Heart left ventricle (tissue), 13 donors: ENCODE results near the gene ASH1L.

Experiments
- CTCF ChIP-seq, 12 donors: fragments of 200-600 bp; sonication (generic) in 4 of 12; IDR thresholded peaks; one replicate each; pipeline versions ENCODE4 v1.5.0 to v1.8.0; 2018 to 2022; ENCODE audit warnings: antibody characterized with exemption in 12 of 12, mild to moderate bottlenecking in 5 of 12
- POLR2A ChIP-seq, 2 donors: fragments of 450-650 bp; IDR thresholded peaks; one replicate each; pipeline ENCODE4 v1.6.1; 2017; ENCODE audit warnings: antibody characterized with exemption in 2 of 2, mild to moderate bottlenecking in 2 of 2, moderate library complexity in 2 of 2
- donor health status: ischemic (EF 13 %, LVEDD 7.1; RV severe dilation, severe dysfunction).
- donor health status: DM: no; HTN: yes; CAD: no.
- donor health status: DM: no; HTN: no; CAD: no.
- donor health status: ischemic (EF 25% LVEDD 6.9; RV normal size, moderate dysfunction).
- donor health status: ischemic (EF 25% LVEDD 5.7; RV mildly dilated, moderate dysfunction).
- donor health status: ischemic (EF 35%, LVEDD 5.7; RV mildly dilated, moderate dysfunction).
- donor health status: nonischemic (EF 11% LVEDD 7.7; RV severe dilation, severe dysfunction).
- donor health status: DM: yes; HTN: yes; CAD: no.
- donor health status: PGD.
- donor health status: ischemic (EF 29% LVEDD 5.4; RV normal size, mild dysfunction).
- donor health status: nonischemic (EF 23%, LVEDD 6.1; RV moderate dilation, normal function).

GRCh38 chr1:155321639-155322503, 240.7 kb downstream of the ASH1L start:
- TF ChIP-seq CTCF (IDR thresholded peaks at IDR 0.05) (no peak), POLR2A (IDR thresholded peaks at IDR 0.05) (no peak)
